ENCODE results near the gene HDAC4.

GRCh38 chr2:239008677-239009588 lies 391.9 kb downstream of the HDAC4 start:
- TF ChIP-seq GATA2 (IDR thresholded peaks at IDR 0.05; ENCODE audit: low read depth, low read length) (no peak), GATA3 (IDR thresholded peaks at IDR 0.05; ENCODE audit: low read depth, low read length) (no peak)

Measured in SH-SY5Y (cell line).